ENCODE results near the gene DBP. TPM values are rescaled to one million over a fixed set of nuclear protein-coding genes. Genes with fewer than 3 reads are reported as not detected.
"Not testable (repeated sequence)": the region's sequence is repeated elsewhere in the genome, so short reads cannot be mapped to it uniquely, and the experiment has no call there.

The DBP gene
- total and polyA plus RNA-seq, 8 donors, result 6.4 to 11.1 (median 9.5) TPM

GRCh38 chr19:48659768-48660167 is 22.6 kb upstream of the DBP start:
- ATAC-seq (peak; percentile 67), DNase-seq (no peak)
- no peaks in the 10 kb centered on the region for H3K36me3 ChIP-seq
- no peaks in the 10 kb centered on the region for H3K27me3 ChIP-seq
- no peaks in the 10 kb centered on the region for H3K9me3 ChIP-seq
- intact Hi-C loops (cut with DNase I), result no loop called here
- H3K27ac ChIP-seq, result no peak overlapping the region
- no peak for TF ChIP-seq CTCF (IDR thresholded peaks at IDR 0.05)
- no peak overlapping the region for H3K4me3 ChIP-seq
- peaks cover 5 to 13% of the 10 kb centered on the region in 2 donors for H3K4me1 ChIP-seq

GRCh38 chr19:48658483-48658882 is 21.3 kb upstream of the DBP start:
- Histone ChIP-seq H3K4me3 (no peak overlapping the region), H3K9me3 (no peaks in the 10 kb centered on the region), H3K4me1 (peaks cover 5 to 13% of the 10 kb centered on the region in 2 donors), H3K27ac (no peak overlapping the region), H3K27me3 (no peaks in the 10 kb centered on the region), H3K36me3 (no peaks in the 10 kb centered on the region)
- no peak for ATAC-seq
- no peak for TF ChIP-seq CTCF (IDR thresholded peaks at IDR 0.05)
- intact Hi-C loops (cut with DNase I), result no loop called here
- no peak for DNase-seq

GRCh38 chr19:48657828-48658227 is 20.6 kb upstream of the DBP start:
- DNase-seq; intact Hi-C loops (cut with DNase I); H3K4me3 ChIP-seq; H3K27me3 ChIP-seq; H3K27ac ChIP-seq; H3K36me3 ChIP-seq; H3K9me3 ChIP-seq; ATAC-seq: not testable (repeated sequence)
- peaks cover 5 to 13% of the 10 kb centered on the region in 2 donors for H3K4me1 ChIP-seq

GRCh38 chr19:48656840-48657474 is 19.8 kb upstream of the DBP start:
- intact Hi-C loops (cut with DNase I), result no loop called here
- Histone ChIP-seq H3K27ac (no peak overlapping the region), H3K4me3 (no peak overlapping the region), H3K9me3 (no peaks in the 10 kb centered on the region), H3K36me3 (no peaks in the 10 kb centered on the region), H3K27me3 (no peaks in the 10 kb centered on the region), H3K4me1 (peaks cover 5 to 13% of the 10 kb centered on the region in 2 donors)
- ATAC-seq, result no peak
- no peak for TF ChIP-seq CTCF (IDR thresholded peaks at IDR 0.05)
- no peak for DNase-seq

- DNase-seq, result no peak
These were observed 17.3 kb upstream of the DBP start for GRCh38 chr19:48654299-48655059.

More at GRCh38 chr19:48654299-48655059, 17.3 kb upstream of the DBP start:
- no peaks in the 10 kb centered on the region for H3K9me3 ChIP-seq
- no peak overlapping the region for H3K4me3 ChIP-seq
- intact Hi-C loops (cut with DNase I), result no loop called here
- no peaks in the 10 kb centered on the region for H3K4me1 ChIP-seq
- no peaks in the 10 kb centered on the region for H3K36me3 ChIP-seq
- ATAC-seq, result no peak
- TF ChIP-seq CTCF (IDR thresholded peaks at IDR 0.05), result no peak
- no peaks in the 10 kb centered on the region for H3K27me3 ChIP-seq
- no peak overlapping the region for H3K27ac ChIP-seq
